Osteoblast (primary cell): ENCODE data around the gene LHX6. TPM values are rescaled to one million over a fixed set of nuclear protein-coding genes. Genes with fewer than 3 reads are reported as not detected.
A peak's percentile ranks its signal among the peaks of the same experiment; 100 is the strongest.

Source experiments
- DNase-seq: peaks from one replicate; pipeline ENCODE4 v3.0.0; 2011; ENCODE audit warnings: low spot score, mixed read lengths; ENCODE audit not compliant: insufficient read length; ENCODE audit errors: missing footprints
- H2AFZ ChIP-seq: 2 replicates; pipeline ENCODE4 v1.6.0; 2011; ENCODE audit warnings: mild to moderate bottlenecking, low read length
- H3K27ac ChIP-seq: 2 replicates; pipeline ENCODE4 v1.5.1; 2011; ENCODE audit warnings: mild to moderate bottlenecking, low read depth, low read length, moderate library complexity
- H3K27me3 ChIP-seq: 2 replicates; pipeline ENCODE4 v1.6.0; 2012; ENCODE audit warnings: mild to moderate bottlenecking, control low read depth, inconsistent platforms, low read length, moderate library complexity; ENCODE audit not compliant: insufficient read depth
- H3K36me3 ChIP-seq: 2 replicates; pipeline ENCODE4 v1.5.1; 2011; ENCODE audit warnings: mild to moderate bottlenecking, low read length, control low read depth, moderate library complexity; ENCODE audit not compliant: insufficient read depth
- H3K4me1 ChIP-seq: 2 replicates; pipeline ENCODE4 v1.5.1; 2011; ENCODE audit warnings: mild to moderate bottlenecking, low read length, control low read depth, moderate library complexity; ENCODE audit not compliant: insufficient read depth
- H3K4me2 ChIP-seq: 2 replicates; pipeline ENCODE4 v1.6.0; 2011; ENCODE audit warnings: mild to moderate bottlenecking, low read length; ENCODE audit not compliant: insufficient read depth
- H3K4me3 ChIP-seq: fragments of 200-600 bp; sonication (generic); 3 replicates; pipeline ENCODE4 v1.5.1; 2012; ENCODE audit warnings: mild to moderate bottlenecking, low read length, inconsistent platforms; ENCODE audit not compliant: insufficient read depth
- H3K79me2 ChIP-seq: 2 replicates; pipeline ENCODE4 v1.6.0; 2012; ENCODE audit warnings: mild to moderate bottlenecking, low read length, control low read depth, inconsistent platforms; ENCODE audit not compliant: insufficient read depth
- H3K9me3 ChIP-seq: 2 replicates; pipeline ENCODE4 v1.5.1; 2011; ENCODE audit warnings: low read depth, low read length, control low read depth
- H4K20me1 ChIP-seq: 2 replicates; pipeline ENCODE4 v1.6.0; 2012; ENCODE audit warnings: mild to moderate bottlenecking, low read length, control low read depth; ENCODE audit not compliant: insufficient read depth
- CTCF ChIP-seq: IDR thresholded peaks from 2 replicates; pipeline ENCODE4 v1.5.1; 2011; ENCODE audit warnings: mild to moderate bottlenecking, low read depth, low read length, moderate library complexity; ENCODE audit errors: extremely low read depth
- total RNA-seq: library from RNA; depleted of rRNA; stranded (reverse); fragments of >200 nt; gene quantifications from 2 replicates; pipeline ENCODE4 v1.2.3, GENCODE V29; 2012

LHX6 gene
- total RNA-seq, 1 donor = not detected

- Histone ChIP-seq H3K79me2 (no peaks in the 10 kb centered on the region), H3K27ac (no peak overlapping the region), H3K4me3 (no peak overlapping the region), H3K4me2 (no peak overlapping the region), H3K27me3 (peaks cover 13% of the 10 kb centered on the region), H3K36me3 (no peaks in the 10 kb centered on the region), H4K20me1 (no peaks in the 10 kb centered on the region), H2AFZ (no peak overlapping the region), H3K4me1 (peaks cover 18% of the 10 kb centered on the region), H3K9me3 (no peaks in the 10 kb centered on the region)
- no peak for TF ChIP-seq CTCF
- DNase-seq = peak; percentile 62
Observed at GRCh38 chr9:122207096-122207495, 21.7 kb downstream of the LHX6 start.

DNA sequence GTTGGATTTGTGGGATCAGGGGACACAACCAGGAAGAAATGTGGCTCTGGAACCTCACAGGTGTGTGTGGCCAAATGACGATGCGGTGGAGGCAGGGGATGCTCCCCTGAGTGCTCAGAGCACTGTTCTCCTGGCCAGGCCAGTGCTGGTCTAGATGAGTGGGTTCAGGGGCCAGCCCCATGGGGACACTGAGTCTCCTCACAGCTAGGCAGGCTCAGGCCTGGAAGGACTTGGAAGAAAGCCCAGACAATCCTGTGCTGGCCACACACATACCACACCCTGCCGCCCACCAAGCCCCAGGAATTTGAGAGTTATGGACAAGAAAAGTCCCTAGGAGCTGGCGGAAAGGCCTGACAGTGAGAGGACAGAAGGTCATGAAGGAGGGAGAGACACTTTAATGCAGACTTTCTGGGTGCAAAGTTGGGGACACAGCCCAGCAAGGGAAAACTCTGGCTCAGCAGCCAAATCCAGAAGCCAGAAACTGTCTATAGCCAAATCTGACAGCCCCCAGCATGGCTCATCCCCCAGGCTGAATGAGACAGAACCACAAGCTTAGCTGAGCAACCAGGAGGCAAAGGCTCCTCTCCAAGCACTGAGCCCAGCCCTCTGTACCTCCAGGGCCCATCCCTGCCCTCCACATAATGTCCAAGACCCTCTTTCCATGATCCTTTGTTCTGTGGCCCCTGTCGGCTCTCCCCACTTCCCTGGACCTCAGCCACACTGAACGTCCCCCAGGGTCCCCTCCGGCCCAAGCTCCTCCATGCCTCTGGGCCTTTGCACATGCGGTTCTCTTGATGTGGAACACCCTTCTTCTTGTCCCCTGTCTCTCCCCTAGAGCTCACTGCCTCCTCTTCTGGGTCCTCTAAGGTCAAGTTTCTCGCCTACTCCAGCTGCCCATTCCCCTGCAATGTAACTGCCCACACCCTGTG, 22.4 kb downstream of the LHX6 start:
- Histone ChIP-seq H3K27ac (peak overlapping the region; percentile 39), H2AFZ (peak overlapping the region; percentile 50), H3K27me3 (peaks cover 6% of the 10 kb centered on the region), H3K9me3 (no peaks in the 10 kb centered on the region), H3K4me2 (peak overlapping the region; percentile 44), H3K4me1 (peaks cover 24% of the 10 kb centered on the region), H3K79me2 (no peaks in the 10 kb centered on the region), H3K4me3 (no peak overlapping the region), H4K20me1 (no peaks in the 10 kb centered on the region), H3K36me3 (no peaks in the 10 kb centered on the region)
- TF ChIP-seq CTCF = no peak
- peak; percentile 98 for DNase-seq

DNA sequence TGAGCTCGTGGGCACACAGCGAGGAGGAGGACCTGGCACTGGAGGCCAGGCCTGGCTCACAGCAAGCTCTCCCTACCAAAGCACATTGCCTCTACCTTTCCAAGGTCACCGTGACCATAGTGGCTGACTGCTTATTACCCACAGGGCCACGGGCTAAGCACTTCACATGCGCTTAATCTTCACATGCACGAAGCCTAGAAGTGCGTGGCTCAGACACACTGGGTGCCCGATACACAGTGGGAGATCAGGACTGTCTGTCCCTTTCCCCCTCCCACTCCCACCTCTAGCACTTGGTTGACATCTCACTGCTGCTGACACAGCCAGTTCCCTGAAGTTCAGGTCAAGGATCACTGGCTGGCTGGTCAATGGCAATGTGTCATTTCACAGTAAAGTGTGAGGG, 23.6 kb downstream of the LHX6 start:
- H3K36me3 ChIP-seq = no peaks in the 10 kb centered on the region
- no peaks in the 10 kb centered on the region for H4K20me1 ChIP-seq
- no peaks in the 10 kb centered on the region for H3K79me2 ChIP-seq
- H3K4me3 ChIP-seq = no peak overlapping the region
- no peak overlapping the region for H3K27ac ChIP-seq
- H3K27me3 ChIP-seq = no peaks in the 10 kb centered on the region
- no peak overlapping the region for H3K4me2 ChIP-seq
- peaks cover 29% of the 10 kb centered on the region for H3K4me1 ChIP-seq
- peak; percentile 35 for DNase-seq
- TF ChIP-seq CTCF = no peak
- H3K9me3 ChIP-seq = no peaks in the 10 kb centered on the region
- H2AFZ ChIP-seq = no peak overlapping the region

GRCh38 chr9:122204491-122204890, 24.3 kb downstream of the LHX6 start:
- H2AFZ ChIP-seq = no peak overlapping the region
- no peaks in the 10 kb centered on the region for H3K9me3 ChIP-seq
- no peak for DNase-seq
- H3K27ac ChIP-seq = no peak overlapping the region
- no peak overlapping the region for H3K4me3 ChIP-seq
- H3K4me2 ChIP-seq = no peak overlapping the region
- H3K36me3 ChIP-seq = no peaks in the 10 kb centered on the region
- H4K20me1 ChIP-seq = no peaks in the 10 kb centered on the region
- no peaks in the 10 kb centered on the region for H3K27me3 ChIP-seq
- no peaks in the 10 kb centered on the region for H3K79me2 ChIP-seq
- H3K4me1 ChIP-seq = peaks cover 29% of the 10 kb centered on the region
- TF ChIP-seq CTCF = no peak
